ENCODE measurements around the gene HS3ST3B1.

GRCh38 chr17:14296166-14296910 is 4.5 kb upstream of the HS3ST3B1 start:
- TF ChIP-seq CTCF (IDR thresholded peaks at IDR 0.05) (no peak), POLR2A (IDR thresholded peaks at IDR 0.05) (no peak), POLR2AphosphoS5 (IDR thresholded peaks at IDR 0.05) (no peak)

All from breast epithelium (tissue), 3 donors.